ENCODE results near the gene PPP1R9A. TPM values are rescaled to one million over a fixed set of nuclear protein-coding genes. Genes with fewer than 3 reads are reported as not detected.

PPP1R9A gene
- polyA plus RNA-seq, 1 donor (not counting 4 experiments of a cell fraction or from before 2014, with no cell fraction given): 0.01 TPM

DNA sequence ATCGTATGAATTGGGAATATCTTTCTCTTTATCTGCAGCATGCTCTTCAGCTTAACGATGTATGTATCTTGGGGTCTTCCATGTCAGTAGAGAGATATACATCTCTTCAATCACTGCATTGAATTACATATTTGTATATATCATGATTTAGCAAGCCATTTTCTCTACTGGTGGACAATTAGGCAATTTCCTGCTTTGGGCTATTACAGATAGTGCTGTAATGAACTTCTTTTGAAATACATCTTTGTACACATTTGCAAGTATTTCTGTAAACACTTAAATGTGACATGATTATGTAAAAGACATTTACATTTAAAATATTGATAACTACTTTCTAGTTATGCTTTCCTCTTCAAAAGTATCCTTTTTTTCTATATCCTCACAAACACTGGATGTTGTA is 199.0 kb downstream of the PPP1R9A start:
- dilution Hi-C loops (cut with MboI; ENCODE audit: extremely low pct_ligation_motif_present, low sequenced_read_pairs): no loop called here

DNA sequence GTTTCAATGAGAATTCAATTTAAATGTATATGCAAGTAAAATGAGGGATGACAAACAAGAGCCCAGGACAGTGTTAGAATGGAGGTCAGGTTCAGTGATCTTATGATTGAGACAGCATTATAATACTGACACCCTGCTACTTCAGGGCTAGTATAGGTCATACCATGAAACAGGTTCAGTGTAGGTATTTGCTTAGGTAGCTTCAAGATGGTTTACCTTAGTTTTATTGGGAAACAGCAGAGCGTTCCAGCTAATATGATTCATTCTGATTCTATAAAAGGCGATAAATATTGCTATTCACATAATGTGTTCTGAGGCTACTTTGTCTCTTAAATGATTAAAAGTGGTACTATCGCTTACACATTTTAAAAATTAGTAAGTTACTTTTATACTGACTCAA is 203.3 kb downstream of the PPP1R9A start:
- Histone ChIP-seq H3K27ac (ENCODE audit: control insufficient read depth, insufficient read depth, low read length) (no peak overlapping the region), H3K9me1 (ENCODE audit: control insufficient read depth, extremely low read depth, insufficient read depth, low read length) (no peaks in the 10 kb centered on the region), H3K9ac (ENCODE audit: control insufficient read depth, extremely low read depth, insufficient read depth, low read length) (no peak overlapping the region), H4K20me1 (ENCODE audit: control insufficient read depth, extremely low read depth, insufficient read depth, low read length) (no peaks in the 10 kb centered on the region), H3K4me1 (ENCODE audit: control insufficient read depth, extremely low read depth, insufficient read depth, low read length) (no peaks in the 10 kb centered on the region), H3K36me3 (ENCODE audit: control insufficient read depth in 2 of 2, extremely low read depth in 1 of 2, insufficient read depth in 2 of 2, low read length in 2 of 2) (no peaks in the 10 kb centered on the region), H3K9me3 (ENCODE audit: control insufficient read depth, low read depth, low read length) (no peaks in the 10 kb centered on the region), H3K79me2 (ENCODE audit: control insufficient read depth, insufficient read depth, low read length) (no peaks in the 10 kb centered on the region), H2AFZ (ENCODE audit: control insufficient read depth, low read length) (no peak overlapping the region), H3K4me2 (ENCODE audit: control insufficient read depth, extremely low read depth, insufficient read depth, low read depth, low read length) (no peak overlapping the region), H3K27me3 (ENCODE audit: control insufficient read depth, extremely low read depth, insufficient read depth, low read length) (no peaks in the 10 kb centered on the region), H3K4me3 (ENCODE audit: control insufficient read depth in 2 of 3, extremely low read depth in 1 of 3, insufficient read depth in 2 of 3, low read depth in 1 of 3, low read length in 3 of 3) (no peak overlapping the region)
- FAIRE-seq (no peak), DNase-seq (ENCODE audit: low read depth, low spot score) (no peak)
- TF ChIP-seq EZH2 (IDR thresholded peaks at IDR 0.05; ENCODE audit: low read length): no peak
- TF ChIP-seq, protein P1, sequence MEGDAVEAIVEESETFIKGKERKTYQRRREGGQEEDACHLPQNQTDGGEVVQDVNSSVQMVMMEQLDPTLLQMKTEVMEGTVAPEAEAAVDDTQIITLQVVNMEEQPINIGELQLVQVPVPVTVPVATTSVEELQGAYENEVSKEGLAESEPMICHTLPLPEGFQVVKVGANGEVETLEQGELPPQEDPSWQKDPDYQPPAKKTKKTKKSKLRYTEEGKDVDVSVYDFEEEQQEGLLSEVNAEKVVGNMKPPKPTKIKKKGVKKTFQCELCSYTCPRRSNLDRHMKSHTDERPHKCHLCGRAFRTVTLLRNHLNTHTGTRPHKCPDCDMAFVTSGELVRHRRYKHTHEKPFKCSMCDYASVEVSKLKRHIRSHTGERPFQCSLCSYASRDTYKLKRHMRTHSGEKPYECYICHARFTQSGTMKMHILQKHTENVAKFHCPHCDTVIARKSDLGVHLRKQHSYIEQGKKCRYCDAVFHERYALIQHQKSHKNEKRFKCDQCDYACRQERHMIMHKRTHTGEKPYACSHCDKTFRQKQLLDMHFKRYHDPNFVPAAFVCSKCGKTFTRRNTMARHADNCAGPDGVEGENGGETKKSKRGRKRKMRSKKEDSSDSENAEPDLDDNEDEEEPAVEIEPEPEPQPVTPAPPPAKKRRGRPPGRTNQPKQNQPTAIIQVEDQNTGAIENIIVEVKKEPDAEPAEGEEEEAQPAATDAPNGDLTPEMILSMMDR (optimal IDR thresholded peaks at IDR 0.05 in 1 of 3, IDR thresholded peaks at IDR 0.05 in 1 of 3, conservative IDR thresholded peaks at IDR 0.05 in 1 of 3; ENCODE audit: extremely low read depth in 1 of 3, insufficient read depth in 2 of 3, low read length in 3 of 3): no peak
- dilution Hi-C loops (cut with MboI; ENCODE audit: extremely low pct_ligation_motif_present, low sequenced_read_pairs): no loop called here

More for the DNA sequence above, 199.0 kb downstream of the PPP1R9A start:
- no peaks in the 10 kb centered on the region for H4K20me1 ChIP-seq (ENCODE audit: control insufficient read depth, extremely low read depth, insufficient read depth, low read length)
- no peaks in the 10 kb centered on the region for H3K9me1 ChIP-seq (ENCODE audit: control insufficient read depth, extremely low read depth, insufficient read depth, low read length)
- no peaks in the 10 kb centered on the region for H3K9me3 ChIP-seq (ENCODE audit: control insufficient read depth, low read depth, low read length)
- DNase-seq (ENCODE audit: low read depth, low spot score) (no peak), FAIRE-seq (no peak)
- H3K27me3 ChIP-seq (ENCODE audit: control insufficient read depth, extremely low read depth, insufficient read depth, low read length): no peaks in the 10 kb centered on the region
- no peak overlapping the region for H3K4me3 ChIP-seq (ENCODE audit: control insufficient read depth in 2 of 3, extremely low read depth in 1 of 3, insufficient read depth in 2 of 3, low read depth in 1 of 3, low read length in 3 of 3)
- no peak overlapping the region for H3K27ac ChIP-seq (ENCODE audit: control insufficient read depth, insufficient read depth, low read length)
- no peak overlapping the region for H3K9ac ChIP-seq (ENCODE audit: control insufficient read depth, extremely low read depth, insufficient read depth, low read length)
- TF ChIP-seq, protein P1 (optimal IDR thresholded peaks at IDR 0.05 in 1 of 3, IDR thresholded peaks at IDR 0.05 in 1 of 3, conservative IDR thresholded peaks at IDR 0.05 in 1 of 3; ENCODE audit: extremely low read depth in 1 of 3, insufficient read depth in 2 of 3, low read length in 3 of 3): no peak
- no peak for TF ChIP-seq EZH2 (IDR thresholded peaks at IDR 0.05; ENCODE audit: low read length)
- no peaks in the 10 kb centered on the region for H3K79me2 ChIP-seq (ENCODE audit: control insufficient read depth, insufficient read depth, low read length)
- no peaks in the 10 kb centered on the region for H3K4me1 ChIP-seq (ENCODE audit: control insufficient read depth, extremely low read depth, insufficient read depth, low read length)
- H3K36me3 ChIP-seq (ENCODE audit: control insufficient read depth in 2 of 2, extremely low read depth in 1 of 2, insufficient read depth in 2 of 2, low read length in 2 of 2): no peaks in the 10 kb centered on the region
- no peak overlapping the region for H3K4me2 ChIP-seq (ENCODE audit: control insufficient read depth, extremely low read depth, insufficient read depth, low read depth, low read length)
- no peak overlapping the region for H2AFZ ChIP-seq (ENCODE audit: control insufficient read depth, low read length)

All from keratinocyte (primary cell).